DND-41 (cell line): ENCODE measurements around the gene NPTXR.

ENCODE experiments used
- CTCF ChIP-seq: IDR thresholded peaks from 2 replicates; pipeline ENCODE4 v1.5.1; 2012; ENCODE audit warnings: borderline replicate concordance, low read length, moderate library complexity, mild to moderate bottlenecking; ENCODE audit not compliant: poor library complexity, severe bottlenecking; ENCODE audit errors: extremely low read depth
- EZH2 ChIP-seq: IDR thresholded peaks from 3 replicates; pipeline ENCODE4 v1.6.1; 2012; ENCODE audit warnings: borderline replicate concordance, low read depth, mild to moderate bottlenecking, moderate library complexity, low read length, inconsistent platforms; ENCODE audit not compliant: severe bottlenecking

GRCh38 chr22:38833061-38833460 lies 10.8 kb downstream of the NPTXR start:
- TF ChIP-seq CTCF (no peak), EZH2 (no peak)
